HG03469 (cell line): Measurements from ENCODE around the gene ARGLU1.

Experiments
- ATAC-seq: cut with Tn5 transposase; IDR thresholded peaks from one replicate; pipeline ENCODE4 v1.9.1; 2021; ENCODE audit warnings: mild to moderate bottlenecking, moderate library complexity, moderate number of reproducible peaks; ENCODE audit not compliant: unreplicated experiment

The ARGLU1 gene

GRCh38 chr13:106526738-106527444, 41.0 kb downstream of the ARGLU1 start:
- no peak for ATAC-seq

GRCh38 chr13:106525865-106526264, 42.1 kb downstream of the ARGLU1 start:
- ATAC-seq = no peak

- no peak for ATAC-seq
Observed at GRCh38 chr13:106524108-106524507, 43.8 kb downstream of the ARGLU1 start.

GRCh38 chr13:106523576-106523975, 44.4 kb downstream of the ARGLU1 start:
- no peak for ATAC-seq

DNA sequence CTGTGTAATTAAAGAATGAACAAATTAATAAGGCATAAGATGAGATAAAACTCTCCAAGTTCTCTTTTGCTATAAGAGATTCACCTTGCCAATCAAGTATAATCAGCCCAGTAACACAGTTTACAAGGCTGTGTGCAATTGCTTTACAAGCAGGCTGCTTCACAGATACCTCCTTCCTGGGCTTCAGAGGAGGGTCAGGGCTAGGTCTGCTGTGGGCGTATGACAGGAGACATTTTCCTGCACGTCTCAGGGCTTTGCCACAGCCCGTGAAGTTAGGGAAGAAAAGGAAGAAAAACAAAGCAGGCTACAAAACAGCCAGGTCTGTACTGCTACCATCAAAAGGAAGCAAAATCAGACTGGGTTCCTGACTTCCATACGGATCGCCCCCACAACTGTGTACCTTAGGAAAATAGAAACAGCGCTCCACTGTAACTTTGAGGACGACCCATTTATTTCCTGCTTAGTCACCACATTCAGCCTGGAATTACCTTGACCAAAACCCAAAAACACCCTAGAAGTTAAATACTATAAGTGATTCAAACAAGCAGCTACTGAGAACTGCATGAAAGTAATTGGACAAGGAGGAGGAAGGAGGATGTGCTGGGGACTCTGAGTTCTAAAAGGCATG, 44.9 kb downstream of the ARGLU1 start:
- ATAC-seq = no peak

GRCh38 chr13:106522112-106522705, 45.7 kb downstream of the ARGLU1 start:
- no peak for ATAC-seq

DNA sequence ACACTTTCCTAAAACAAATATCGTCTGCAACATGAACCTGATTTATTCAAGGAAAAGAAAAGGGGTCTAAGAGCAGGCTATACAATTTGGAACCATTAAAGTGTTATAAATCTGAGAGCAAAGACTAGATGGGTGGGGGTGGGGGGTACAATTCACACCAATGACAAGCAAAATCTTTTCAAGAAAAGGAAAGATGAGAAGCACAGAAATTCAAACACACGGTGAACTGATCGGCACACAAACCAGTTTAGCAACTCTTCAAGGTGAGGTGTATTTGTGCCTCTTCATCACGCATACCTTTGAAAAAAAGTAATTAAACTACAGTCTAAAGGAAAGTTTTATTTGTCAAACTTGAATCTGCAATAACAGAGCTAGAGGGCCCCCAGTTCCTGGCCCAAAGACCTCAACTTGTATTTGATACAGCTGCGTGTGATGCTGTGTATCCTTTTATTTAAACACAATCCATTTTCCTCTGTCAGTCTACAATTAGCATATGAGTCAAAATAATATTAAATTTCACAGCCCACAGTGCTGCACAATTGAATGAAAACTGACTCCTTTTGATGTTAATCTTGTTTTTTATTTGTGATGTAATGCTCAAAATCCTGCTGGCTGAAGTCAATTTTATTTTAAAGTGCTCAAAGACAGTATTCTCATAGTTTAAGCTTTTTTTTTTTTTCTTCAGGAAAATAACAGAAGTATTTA, 46.7 kb downstream of the ARGLU1 start:
- ATAC-seq = no peak

DNA sequence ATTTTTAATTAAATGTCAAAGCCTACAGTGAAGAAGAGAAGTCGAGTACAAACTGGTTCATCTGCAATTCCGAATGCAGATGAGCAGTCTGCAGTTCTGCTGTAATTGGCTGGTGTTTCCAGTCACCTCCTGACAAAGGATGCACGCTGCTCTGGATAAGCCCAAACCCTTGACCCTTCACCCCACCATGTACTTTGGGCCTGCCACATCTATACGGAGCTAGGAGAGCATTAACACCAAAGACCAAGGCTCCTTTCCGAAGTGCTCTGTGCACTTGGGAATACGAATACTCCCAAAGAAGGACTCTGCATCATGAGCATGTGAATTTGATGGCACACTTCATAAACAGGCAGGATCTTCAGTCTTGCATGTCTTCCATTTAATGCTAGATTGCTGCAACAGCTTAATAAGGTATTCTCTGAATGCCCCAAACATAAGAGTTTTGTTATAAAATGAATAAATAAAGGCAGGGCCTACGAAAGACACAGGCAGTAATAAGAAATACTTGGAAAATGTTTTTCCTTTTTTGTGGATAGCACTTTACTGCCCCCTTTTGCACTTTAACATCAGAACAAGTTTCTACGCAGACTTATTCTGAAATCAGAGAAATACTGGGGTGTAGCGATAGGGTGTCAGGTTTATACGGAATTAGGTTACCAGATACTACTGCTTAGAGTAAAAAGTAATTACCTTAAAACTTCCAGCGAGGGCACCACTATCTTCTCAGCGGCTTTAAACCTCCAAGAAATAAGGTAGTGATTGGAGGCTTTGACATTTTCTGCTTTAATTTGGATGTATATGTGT, 47.5 kb downstream of the ARGLU1 start:
- no peak for ATAC-seq

- ATAC-seq = no peak
Observed at GRCh38 chr13:106518512-106518911, 49.4 kb downstream of the ARGLU1 start.

DNA sequence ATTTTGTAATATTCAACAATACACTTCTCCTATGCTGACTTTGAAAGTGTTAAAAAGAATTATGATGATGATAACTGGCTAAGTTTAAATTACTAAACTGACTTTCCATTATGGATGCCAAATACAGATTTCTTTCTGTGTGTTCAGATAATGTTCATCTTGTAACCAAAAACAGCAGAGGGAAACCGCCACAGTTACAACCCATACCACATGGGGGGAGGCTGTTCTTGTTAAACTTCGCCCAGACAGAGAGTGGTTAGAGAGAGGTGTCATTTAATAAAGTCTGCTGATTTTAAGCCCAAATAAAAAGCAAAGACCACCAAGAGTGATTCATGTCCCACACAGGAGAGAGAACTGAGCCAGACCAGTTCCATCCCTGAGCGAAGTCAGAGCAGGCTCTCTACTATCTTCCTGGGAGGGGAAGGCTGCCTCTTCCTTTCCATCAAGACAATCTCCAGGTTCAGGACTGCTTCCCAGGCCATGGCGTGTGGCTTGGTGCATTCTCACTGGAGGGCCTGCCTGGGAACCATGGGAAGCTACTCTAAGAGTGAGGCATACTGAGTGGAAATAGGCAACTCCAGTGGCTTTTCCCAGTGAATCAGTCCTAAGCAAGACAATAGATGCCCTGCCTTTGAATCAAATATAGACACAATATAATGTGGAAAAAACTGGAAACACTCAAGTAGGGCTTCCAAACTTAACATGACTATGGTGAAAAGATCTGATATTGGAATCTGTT, 50.7 kb downstream of the ARGLU1 start:
- ATAC-seq = no peak

GRCh38 chr13:106515635-106516254, 52.2 kb downstream of the ARGLU1 start:
- no peak for ATAC-seq

GRCh38 chr13:106514928-106515634, 52.9 kb downstream of the ARGLU1 start:
- ATAC-seq = no peak

DNA sequence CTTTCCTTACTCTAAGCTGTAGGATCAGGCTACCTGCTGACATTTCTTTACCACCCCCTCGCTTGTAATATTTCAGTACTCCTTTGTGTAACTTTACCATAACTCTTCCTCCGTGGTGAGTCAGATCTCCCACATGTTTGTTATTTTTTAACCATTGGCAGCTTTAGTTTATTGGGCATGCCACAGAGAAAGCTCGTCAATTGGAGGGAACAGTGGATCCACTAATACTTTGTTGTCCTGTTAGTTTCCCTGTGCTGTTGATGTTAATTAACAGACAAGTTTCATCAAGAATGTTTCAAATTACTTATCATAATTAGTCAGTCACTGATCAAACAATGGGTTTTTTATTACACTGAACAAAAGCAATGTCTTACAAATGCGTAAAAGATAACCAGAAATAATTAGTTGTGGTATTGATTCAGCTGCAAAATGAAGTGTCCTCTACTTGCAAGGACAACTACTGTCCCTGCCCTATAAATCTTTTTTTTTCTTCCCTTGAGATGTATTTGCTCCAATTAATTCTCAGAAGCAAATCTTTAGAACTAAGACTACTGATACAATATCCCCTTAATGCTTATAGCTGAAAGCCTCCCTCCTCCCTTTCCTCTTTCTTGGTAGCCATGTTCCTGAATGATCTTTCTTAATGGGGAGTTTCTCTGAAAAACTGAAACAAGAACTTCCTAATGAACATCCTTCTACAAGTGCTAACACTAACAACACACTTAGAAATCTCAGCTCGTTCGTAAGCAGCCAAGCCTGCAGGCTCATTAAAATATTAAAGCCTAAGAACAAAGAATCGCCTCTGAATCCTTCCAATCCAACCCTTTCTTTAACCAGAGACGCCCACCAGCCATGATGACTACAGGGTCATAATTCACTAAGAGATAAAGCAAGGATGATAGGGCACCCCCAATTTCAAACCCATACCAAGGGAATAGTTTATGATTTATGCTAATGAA, 54.6 kb downstream of the ARGLU1 start:
- no peak for ATAC-seq

GRCh38 chr13:106507560-106508274, 60.2 kb downstream of the ARGLU1 start:
- ATAC-seq = no peak

DNA sequence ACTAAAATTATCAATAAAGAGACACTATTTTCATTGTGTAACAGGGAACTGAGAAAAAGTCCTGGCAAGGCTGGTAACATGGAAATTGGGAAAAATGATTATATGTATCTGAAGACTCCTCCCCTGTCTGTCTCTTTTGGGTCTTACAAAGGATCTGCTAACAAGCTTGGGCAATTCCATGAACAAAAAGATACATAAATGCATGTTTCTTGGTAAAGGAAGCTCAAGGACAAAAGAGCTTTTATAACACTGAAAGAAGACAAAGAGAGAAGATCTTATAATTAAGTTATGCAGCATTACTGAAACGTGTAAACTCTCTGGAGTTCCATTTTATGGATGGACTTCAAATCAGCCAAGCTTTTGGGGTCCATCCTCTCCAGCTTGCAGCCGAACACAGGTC, 61.7 kb downstream of the ARGLU1 start:
- no peak for ATAC-seq

DNA sequence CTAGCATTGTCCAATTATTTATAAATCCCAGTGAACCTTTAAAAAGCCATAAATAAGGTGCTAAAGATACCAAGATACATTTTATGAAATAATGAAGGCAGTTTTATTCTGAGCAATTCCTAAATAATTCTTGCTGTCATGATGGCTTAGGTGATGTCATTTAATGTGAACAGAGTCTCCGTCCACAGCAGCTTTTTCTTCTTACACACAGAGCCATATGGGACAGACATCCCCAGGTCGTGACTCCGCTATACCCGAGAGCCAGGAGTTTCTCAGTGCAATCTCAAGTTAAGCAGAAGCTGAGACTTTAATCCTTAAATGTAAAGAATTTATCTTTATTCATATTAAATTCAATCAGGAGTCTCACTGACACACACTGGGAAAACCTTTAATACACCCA, 62.2 kb downstream of the ARGLU1 start:
- no peak for ATAC-seq

DNA sequence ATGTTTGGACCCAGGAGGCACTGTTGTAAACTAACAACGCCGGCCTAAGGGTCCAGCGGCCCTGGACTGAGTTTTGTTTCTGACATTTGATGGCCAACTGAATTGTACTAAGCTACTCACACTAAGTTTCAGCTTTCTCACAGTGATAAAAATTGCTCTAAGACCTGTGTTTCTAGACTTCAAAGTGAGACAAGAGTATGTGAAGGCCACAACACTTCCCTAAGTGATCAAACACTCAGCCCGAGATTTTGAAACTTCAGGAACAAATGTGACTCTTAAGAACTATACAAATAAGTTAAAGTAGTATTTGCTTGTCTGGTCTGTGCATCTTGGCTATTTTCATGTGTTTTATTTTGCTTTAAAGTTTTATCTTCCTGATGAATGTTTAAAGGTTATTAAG, 62.6 kb downstream of the ARGLU1 start:
- ATAC-seq = no peak
